NCI-H748 (cell line): ENCODE measurements around the gene VAT1L.

Source experiments
- DNase-seq: peaks from one replicate; lab custom pipeline; 2025; ENCODE audit not compliant: unreplicated experiment; lab: John Stamatoyannopoulos, UW

Gene VAT1L

DNA sequence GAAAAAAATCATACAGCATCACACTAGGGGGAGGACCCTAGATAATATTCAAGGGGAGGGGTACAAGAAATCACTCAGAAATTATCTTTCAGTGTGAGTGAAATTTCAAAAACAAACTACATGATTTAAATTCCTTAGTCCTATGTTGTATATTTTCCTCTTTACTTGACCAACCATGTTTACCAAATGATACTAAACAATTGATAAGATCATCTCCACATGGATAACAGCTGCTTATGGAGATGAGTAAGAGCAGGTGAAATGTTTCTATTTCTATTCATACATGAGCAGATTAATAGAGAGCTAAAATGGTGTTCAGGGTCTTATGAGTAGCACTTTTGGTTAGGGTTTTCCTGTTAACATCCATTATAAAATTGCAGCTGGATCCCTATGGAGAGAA is 7.3 kb upstream of the VAT1L start:
- DNase-seq, result no peak

DNA sequence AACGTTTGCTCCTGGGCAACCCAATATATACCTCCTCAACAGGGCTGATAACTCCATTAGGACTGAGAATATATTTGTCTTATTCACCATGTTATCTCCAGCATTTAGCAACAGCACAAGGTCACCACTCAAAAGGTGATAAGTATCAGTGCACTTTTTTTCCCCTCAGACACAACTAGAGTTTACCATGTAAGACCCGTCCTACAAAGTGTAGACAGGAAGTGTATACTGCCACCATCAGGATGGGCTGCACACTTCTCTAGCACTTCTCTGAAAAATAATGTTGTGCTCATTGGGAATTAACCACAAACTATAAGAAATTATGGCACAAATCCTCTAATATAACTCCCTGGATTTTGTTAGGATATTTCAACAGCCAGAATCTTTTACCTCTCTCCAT is 5.7 kb upstream of the VAT1L start:
- peak; percentile 31 for DNase-seq

DNA sequence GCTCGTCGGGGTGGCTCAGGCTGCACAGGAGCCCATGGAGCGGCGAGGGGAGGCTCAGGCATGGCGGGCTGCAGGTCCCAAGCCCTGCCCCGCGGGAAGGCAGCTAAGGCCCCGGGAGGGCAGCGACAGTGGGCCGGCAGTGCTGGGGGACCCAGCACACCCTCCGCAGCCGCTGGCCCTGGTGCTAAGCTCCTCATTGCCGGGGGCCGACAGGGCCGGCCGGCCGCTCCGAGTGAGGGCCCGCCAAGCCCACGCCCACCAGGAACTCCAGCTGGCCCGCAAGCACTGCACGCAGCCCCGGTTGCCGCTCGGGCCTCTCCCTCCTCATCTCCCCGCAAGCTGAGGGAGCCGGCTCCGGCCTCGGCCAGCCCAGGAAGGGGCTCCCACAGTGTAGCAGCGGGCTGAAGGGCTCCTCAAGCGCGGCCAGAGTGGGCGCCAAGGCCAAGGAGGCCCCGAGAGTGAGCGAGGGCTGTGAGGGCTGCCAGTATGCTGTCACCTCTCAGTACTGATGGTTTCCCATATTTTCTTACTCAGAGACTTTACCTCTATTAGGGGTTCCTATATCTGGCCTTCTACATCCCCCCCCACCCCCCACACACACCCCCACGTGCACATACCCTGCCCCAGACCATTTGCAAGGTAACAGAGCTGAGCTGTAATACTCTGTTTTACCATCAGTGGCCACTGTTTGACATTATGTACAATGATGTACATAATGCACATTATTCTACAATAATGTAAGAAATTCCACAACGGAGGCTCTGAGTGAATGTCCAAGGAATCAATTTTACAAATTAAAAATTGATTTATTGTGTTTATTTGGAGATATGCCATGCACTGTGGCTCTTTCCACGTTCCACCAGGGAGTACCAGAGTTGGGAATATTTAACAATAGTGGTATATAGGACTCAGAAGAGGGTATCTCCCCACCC is 3.7 kb upstream of the VAT1L start:
- peak; percentile 13 for DNase-seq

DNA sequence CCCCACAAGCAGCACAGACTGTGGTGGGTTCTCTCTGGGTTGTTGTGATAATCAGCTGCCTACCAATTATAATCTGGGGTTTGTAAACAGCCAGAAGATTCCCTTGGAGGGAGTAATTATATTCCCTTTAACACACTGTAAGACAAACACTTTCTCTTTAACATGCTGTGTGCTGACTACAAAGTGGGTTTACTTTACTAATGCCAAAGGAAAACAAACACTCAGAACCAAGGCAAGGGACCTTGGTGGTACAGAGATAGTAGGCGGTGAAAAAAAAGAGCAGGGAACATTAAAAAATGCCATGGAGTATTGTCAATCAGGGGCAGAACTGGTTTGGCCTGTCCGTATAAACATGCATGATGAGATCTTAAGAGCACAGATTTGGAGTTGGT is 3.0 kb upstream of the VAT1L start:
- peak; percentile 77 for DNase-seq

DNA sequence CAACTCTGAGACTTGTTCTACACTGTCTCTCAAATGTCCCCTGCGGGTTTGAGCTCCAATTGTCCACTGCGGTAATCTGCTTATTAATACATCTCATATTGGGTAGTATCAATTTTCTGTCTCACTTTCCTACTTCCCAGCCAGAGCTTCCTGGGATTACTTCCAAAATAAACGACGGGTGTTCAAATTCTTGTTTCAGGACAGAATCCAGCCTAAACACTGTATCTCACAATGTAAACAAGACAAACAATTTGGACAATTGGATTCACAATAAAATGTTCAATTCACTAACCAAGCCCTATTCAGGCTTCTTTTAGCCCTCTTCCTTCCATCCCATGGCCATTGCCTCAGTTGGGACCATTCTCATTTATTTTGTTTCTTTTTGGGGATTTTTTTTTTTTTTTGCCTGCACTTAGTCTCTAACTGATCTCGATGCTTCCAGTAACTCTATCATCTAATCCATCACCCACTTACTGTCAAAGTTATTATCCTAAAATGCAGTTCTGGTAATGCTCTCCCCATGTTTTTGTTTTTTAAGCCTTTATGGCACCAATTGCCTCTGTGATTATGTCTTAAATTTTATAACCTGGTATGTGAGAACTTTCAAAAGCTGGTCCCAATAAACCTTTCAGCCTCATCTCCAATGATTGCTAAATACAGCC is 2.0 kb upstream of the VAT1L start:
- DNase-seq, result no peak

DNA sequence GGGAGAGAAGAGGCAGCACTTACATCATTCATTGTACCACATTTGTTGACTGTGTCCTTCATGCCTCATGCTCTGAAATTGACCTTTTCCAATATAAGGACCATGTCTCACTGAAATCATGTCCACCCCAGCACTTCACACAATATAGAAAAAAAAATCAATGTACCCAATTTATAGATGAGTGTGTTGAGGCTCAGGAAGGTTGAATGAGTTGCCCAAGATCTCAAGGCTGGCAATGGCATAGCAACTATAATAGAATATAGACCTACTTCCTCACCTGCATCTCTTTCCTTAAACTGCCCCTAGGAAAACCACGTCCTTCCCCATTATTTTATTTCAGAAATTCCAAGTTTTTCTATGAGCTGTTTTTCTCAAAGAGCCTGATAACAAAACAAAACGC is 912 bp upstream of the VAT1L start:
- DNase-seq, result no peak

DNA sequence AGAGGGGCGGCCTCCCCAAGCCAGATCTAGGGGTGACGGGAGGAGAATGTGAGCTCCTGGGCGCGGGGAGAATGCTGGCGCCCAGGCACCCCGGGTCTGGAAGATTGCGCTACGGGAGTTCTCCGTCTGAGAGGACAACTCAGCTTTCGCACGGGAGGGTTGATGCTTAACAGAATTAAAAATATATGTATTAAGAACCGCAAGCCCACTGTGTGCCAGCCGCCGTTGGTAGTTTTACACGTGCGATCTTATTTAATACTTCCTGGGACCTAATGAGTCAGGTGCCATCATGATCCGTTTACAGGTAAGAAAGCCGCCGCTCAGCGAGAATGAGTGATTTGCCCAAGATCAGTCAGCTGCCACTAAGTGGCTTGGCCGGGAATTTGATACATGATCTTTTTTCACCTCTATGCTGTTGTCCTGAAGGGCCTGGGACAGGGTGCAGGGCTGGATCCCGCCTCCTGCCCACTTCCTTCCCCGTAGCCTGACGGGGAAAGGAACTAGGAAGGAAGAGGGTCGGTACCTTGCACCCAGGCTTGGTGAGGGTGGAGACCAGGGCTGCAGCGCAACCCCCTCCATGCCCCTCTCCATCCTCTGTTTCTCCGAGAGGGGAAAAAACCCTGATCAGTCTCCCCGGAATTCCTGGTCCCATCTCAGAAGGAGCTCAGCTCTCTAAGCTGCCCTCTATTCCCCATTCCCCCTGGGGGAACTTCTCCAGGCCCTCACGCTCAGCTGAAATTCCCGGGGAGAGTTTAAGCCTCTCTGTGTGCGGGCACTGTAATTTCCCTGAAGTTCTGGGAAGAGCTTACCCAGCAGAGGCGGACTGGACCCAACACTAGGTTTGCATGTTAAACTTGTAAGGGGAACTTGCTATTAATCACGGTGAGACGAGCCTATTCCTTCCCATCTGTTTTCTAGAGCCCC is 983 bp downstream of the VAT1L start:
- DNase-seq, result peak; percentile 43

DNA sequence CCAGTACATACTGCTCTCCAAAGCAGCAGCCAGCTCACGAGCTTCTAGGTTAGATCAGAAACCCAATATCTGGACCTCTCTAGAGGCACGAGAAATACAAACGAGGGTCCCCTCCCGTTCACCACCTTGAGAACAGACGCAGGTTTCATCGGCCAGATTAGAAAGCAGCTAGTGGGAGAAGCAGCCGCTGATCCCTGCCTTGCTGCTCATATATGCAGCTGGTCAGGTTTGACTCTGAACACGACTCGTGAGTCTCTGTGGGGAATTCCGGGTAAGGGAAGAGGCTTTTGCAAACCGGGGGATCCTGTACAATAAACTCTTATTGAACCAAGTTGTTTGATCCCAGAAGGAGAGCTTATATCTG is 1.6 kb downstream of the VAT1L start:
- peak; percentile 6 for DNase-seq

DNA sequence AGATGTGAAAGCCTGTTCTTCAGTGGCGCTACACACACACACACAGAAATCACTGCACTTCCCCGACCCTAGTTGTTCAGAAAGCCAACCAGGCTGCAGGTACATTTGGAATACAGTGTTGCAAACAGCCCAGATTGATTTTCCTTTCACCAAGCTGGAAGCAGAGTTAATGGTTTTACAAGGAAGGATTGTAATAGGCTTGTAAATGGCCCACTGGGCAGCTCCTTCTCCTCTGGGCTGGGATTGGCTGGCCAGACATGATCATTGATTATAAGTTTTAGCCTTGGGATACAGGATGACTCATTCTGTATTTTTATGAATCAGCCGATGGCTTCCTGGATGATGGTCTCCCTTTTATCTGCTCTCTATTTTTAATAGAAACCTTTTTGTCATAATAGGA is 2.5 kb downstream of the VAT1L start:
- DNase-seq, result no peak

DNA sequence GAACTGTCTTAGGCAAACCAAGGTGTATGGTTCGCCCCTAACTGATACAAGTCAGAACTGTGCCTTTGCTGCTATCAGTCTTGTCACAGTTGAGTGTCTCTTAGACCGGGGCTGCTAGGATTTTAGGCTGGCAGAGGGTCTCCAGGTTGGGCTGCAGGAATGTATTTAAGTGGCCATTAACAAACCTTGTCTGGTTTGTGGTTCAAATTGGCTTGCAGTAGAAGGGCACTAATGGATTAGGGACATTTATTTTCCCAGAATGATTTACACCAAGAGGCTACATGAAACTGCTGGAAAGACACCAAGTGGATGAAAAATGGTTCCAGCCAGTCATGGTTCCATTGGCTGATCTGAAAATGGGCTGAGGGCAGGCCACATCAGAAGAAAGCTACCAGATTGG is 5.1 kb downstream of the VAT1L start:
- DNase-seq, result no peak

DNA sequence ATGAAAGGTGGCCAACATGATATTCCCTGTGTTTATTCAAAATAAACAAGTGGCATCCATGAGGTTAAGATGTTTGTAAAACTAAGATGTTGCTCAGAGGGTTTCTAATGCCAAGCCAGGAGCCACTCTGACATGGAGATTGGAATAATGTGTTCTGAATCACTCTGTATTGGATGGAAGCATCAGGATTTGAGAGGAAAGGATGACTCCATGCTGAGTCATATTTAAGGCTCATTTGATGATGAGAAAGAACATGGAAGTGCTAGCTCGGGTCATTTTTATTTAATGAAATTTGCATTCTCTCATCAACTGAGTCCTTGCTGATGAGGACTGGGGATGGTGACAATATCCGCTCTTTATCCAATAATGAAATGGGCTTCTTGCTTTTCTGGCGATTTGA is 6.2 kb downstream of the VAT1L start:
- DNase-seq, result no peak

DNA sequence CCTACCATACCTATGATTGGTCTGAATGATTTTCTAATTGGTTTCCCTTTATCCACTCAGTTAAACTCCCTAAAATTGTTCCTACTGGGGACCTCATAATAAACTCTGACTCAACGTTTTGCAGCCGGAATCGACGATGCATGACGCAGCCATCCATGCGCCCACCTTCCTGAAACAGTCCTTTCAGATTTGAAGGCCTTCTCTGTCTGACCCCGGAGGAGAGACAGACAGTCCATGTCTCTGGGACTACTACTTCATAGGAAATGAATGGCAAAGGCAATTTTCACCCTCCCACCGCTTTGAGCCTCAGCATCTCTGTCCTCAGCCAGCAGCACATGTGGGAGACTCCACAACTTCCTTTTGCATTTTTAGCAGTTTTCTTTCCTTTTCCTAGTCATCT is 13.5 kb downstream of the VAT1L start:
- DNase-seq, result no peak

DNA sequence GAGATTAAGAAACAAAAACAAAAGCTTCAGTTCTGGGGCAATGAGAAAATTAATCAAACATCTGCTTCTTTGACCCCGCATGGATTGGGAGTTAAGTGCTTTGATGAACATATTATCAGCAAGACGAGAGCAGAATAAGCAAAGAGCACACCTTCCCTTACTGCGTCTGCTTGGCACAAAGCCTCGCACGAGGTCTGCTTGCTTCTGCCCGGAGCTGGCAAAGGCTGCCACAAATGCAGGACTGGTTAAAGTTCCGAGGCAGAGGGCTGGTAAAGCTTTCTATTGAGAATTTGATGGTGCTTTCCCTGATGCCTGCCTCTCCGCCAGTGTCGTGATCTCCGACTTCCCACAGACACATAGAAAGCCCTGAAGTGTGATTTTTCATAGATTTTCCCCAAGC is 17.0 kb downstream of the VAT1L start:
- DNase-seq, result no peak

DNA sequence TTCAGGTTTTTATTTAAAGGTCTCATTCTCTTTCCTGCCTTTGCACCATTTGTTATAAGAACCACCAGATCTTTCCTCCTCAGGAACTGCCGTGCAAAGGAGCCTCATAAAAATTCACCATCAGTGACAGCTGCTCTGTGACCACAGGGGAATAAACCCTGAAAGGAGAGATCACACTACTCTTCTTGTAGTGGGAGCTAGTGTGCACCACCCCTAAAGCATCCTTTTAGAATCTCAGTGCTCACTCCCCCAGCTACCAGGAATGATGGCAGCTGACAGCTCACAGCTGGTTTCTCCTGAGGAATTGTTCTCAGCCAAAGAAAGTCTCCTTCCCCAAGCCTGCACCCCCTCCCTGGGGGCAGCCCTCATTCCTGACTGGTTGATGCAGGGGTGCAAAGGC is 18.7 kb downstream of the VAT1L start:
- DNase-seq, result no peak

DNA sequence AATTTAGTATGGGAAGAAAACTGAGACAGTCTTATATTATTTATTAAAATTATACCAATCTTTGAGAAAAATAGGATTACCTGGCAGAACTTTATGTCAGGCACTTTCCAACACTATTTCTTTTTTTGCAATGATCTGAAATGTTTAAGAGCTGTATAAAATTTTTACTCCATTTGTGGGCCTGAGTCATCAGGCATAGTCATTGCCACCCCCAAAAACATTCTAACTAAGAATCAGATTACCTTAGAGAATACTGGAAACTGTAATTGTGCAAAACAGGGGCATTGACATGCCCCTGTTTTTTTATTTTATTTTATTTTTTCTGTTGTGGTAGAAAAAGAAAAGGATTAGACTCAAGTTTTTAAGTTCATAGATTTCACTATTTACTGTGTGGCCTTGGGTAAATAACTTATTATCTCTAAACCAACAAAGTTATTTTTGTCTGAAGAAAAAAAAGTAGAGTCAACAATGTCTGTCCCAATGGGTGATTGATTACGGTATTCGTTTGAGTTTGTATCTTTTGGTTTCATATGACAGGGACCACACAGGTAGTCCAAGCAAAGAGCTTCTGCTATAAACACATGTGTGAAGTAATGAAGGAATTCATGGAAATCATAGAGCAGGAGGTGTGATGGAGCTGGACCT is 24.6 kb downstream of the VAT1L start:
- DNase-seq, result no peak

DNA sequence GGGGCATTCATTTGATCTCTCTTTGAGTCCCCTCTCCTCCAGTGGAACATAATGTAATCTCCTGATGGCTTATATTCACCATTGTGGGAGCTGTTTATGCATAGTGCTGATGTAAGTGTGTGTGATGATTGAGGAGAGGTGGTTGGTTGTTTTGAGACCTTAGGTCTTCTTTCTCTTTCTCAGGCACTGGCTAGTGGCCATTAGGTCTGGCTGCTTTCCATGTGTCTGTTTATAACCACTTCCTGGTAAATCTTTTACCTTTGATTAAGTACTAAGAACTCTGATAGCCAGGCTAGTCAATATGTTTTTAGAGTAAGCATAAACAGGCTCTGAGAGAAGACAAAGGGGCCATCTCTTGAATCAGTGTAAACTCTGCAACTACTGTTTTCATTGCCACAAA is 27.9 kb downstream of the VAT1L start:
- peak; percentile 3 for DNase-seq

DNA sequence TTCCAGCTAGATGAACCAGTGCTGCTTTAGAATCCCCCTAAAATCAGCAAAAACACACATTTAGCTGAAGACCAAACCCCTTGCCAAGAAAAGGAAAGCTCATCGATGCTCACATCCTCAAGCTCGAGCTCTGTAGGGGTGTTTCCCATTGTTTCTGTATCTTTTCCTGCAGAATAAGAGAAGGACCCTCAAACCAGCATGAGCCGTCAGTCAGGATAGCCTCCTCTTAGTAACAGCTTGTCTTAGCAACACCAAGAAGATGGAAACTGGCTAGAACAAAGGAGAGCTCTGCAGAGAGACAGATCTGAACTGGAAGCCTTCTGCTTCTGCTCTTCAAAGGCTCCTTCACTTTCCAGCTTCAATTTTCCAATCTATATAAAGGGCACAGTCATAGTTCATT is 32.0 kb downstream of the VAT1L start:
- DNase-seq, result no peak

DNA sequence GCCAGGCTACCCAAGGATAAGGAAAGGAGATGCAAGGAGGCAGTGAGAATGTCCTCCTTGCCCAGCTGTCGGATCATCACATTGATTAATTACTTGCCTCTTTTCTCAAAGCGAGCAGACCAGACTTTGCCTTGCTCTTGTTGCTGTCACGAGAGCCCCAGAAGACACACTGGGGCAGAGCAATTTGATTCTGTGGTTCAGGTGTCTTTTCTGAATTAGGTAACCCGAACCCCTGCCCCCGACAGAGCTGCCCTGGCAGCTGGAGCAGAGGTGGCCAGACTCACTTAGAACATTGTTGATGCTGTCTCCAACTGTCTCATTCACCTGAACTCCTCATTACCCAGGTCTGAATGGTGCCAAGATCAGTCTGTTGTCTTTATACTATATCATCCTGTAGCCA is 34.3 kb downstream of the VAT1L start:
- no peak for DNase-seq

DNA sequence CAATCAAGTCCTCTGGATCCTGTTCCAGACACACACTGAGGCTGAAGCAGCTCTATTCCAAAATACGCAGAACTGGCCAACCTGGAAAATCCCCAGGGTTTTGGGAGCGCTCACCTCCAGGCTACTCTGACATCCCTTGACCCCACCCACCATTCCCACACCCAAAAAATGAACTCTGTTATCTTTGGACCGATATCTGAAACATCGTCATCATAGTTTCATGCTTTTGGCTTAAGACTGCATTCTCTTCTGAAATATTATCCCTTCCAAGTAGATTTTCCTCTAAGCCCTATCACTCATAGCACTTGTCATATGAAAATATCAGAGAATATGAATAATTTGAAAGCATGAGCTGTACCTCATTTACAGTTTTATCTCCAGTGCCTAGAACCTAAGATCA is 34.7 kb downstream of the VAT1L start:
- DNase-seq, result no peak

DNA sequence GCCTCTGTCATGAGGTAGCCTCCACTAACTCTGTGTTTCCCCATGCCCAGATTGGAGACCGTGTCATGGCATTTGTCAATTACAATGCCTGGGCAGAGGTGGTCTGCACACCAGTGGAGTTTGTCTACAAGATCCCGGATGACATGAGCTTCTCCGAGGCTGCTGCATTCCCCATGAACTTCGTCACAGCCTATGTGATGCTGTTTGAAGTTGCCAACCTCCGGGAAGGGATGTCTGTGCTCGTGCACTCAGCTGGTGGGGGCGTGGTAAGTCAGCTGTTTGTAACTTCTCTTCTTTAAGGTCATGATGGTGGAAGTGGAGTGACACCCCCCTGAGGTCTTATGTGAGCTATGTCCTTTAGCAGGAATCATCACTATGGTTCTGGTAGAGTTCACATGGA is 36.8 kb downstream of the VAT1L start:
- DNase-seq, result no peak

DNA sequence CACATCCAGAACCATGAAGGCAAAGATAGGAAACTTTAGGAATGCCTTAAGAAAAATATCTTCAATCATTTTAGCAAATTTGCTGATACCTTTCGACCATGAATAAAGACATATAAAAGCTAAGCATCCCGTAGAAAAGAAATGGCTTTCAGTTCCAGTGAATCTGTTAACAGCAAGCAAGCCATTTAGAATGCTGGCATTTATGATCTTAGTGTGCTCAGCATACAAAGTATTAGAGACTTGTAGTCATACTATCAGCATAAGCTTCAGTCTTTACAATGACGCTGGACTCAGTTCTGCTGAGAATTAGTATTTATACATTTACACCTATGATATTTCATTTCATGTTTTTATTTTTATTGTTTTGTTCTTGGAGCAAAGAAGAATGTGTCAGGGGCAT is 38.7 kb downstream of the VAT1L start:
- DNase-seq, result no peak
